Activated naive CD4-positive, alpha-beta T cell treated with anti-CD3 and anti-CD28 coated beads, Interleukin-2, amount 50 U/mL, for 16 hours (primary cell): ENCODE data around the gene CYYR1.

Source experiments
- DNase-seq: peaks from one replicate; pipeline ENCODE4 v3.0.0-alpha.2; 2020

CYYR1 gene

DNA sequence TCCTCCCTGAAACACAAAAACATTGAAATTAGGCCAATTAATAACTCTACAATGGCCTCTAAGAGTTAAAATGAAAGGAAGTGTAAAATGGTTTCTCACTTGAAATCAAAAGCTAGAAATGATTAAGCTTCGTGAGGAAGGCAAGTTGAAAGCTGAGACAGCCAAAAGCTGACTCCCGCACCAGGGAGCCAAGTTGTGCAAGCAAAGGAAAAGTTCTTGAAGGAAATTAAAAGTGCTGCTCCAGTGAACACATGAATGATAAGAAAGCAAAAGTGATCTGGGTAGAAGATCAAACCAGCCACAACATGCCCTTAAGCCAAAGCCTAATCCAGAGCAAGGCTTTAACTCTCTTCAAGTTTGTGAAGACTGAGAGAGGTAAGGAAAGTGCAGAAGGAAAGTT, 22.8 kb downstream of the CYYR1 start:
- DNase-seq = no peak

DNA sequence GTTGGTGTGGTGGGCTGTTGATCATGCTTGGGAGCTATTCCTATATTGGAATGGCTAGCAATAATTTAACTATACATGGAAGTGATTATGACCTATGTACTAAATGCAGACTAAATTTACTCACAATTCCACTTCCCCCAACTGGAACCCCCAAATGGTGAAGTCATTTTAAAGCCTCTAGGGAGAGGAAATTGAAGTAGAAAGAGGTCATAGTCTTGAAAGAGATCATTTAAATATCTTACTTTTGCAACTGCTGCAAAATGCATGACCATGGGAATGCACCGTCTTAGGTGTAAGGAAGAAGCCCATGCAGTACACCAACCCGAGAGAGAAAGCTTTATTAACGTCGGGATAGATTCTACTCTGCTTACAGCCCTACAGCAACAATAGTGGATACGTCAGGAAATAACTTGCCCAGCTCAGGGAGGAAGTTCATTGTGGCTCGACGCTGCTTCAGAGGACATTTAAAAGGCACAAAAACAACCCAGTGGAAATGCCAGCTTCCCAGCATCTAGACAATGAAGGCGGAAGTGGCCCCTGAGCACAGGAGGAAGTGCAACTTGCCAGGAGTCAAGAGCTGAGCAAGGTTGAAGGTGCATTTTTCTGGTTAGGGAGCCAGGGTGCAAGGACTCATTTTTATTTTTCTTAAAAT, 26.5 kb downstream of the CYYR1 start:
- DNase-seq = no peak

DNA sequence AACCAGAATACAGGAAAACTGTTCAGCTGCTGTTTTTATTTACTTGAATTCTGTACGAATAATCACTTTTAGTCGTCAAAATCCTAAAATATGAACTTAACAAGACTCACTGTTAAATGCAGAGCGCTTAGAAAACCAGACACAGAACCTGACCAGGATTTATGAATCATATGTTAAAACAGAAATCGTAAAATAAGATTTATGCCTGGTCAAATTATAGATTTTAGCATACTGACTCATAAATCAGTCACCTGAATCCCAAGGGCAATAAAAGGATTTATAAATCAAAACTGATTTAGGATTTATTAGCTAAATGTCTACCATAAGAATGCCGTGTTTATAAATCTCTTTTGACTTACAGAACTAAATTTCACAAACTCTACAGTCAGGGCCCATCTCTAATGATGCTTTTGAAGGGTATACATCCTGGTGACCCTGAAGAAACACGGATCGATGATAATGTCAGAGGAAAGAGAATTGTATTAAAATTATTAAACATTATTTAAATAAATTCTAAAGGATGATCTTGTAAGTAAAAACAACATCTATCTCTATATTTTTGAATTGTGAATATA, 28.8 kb downstream of the CYYR1 start:
- no peak for DNase-seq

- DNase-seq = no peak
These were observed 32.4 kb downstream of the CYYR1 start for GRCh38 chr21:26540651-26541050.

GRCh38 chr21:26539566-26539965, 33.5 kb downstream of the CYYR1 start:
- DNase-seq = no peak

GRCh38 chr21:26534517-26534916, 38.6 kb downstream of the CYYR1 start:
- no peak for DNase-seq

DNA sequence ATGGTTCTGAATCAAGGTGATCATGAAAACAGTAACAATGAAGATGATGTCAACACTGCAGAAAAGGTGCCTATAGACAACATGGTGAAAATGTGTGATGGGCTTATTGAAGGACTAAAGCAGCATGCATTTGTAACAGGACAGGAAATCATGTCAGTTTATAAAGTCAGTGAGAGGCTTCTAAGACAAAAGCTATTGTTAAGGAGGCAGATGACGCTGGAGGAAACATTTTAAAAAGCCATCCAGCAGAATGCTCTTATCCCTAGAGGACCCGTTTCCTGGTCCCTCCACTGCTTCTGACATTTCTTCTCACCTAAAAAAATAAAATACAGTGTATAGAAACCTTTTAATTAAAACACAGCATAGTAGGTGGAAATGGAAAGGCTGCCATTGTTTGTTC, 40.9 kb downstream of the CYYR1 start:
- DNase-seq = no peak

DNA sequence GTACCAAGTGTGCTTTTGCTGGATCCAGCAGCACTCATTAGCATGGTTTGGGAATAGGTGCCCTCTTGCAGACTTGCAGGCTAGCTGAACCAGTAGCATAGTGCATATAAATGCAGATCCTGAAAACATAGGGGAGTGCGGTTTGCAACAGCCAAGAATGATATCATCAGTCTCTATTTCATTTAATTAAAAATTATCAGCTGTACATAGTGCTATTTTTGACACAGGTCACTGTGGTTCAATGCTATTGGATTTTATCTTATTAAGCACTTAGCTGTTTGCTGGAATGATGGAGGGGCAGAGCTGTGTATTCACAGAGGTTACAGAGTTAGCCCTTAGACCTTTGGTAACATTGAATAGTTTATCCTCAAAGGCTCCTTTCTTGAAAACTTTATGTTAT, 43.6 kb downstream of the CYYR1 start:
- DNase-seq = no peak

DNA sequence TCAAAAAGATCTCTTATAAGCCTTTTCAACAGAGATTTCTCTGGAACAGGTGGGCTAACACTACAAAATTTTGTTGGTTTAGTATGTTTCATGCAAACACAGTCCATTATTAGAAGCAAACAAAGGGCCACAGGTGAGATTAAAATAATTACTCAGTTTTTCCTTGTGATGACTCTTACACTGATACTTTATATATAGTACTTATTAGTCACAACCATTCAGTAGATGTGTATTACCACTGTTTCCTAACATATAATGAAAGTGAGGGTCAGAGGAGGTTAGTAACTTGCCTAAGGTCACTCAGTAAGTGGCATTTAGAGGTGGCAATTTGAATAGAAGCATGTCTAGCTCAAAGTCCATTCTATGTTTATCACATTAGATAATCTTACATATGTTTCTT, 44.2 kb downstream of the CYYR1 start:
- no peak for DNase-seq

DNA sequence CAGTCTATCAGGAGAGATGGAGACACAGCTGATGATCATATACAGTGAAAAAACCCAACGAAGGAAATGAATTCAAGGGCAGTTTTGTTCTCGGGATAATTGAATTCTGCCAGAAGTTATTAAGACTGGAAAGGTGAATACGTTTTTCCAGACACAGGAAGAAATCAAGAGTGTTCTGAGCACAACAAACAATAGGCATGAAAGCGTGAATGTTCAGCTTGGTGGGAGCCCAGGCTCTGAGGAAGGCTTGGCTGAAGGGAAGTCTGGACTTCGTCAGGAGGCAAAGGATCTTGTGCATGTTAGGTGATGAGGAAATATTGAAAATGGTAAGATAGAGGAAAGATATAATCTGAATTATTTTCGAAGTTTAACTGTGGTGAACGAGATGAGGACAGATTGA, 50.4 kb downstream of the CYYR1 start:
- no peak for DNase-seq

GRCh38 chr21:26519142-26519541, 53.9 kb downstream of the CYYR1 start:
- no peak for DNase-seq

- DNase-seq = no peak
These were observed 57.8 kb downstream of the CYYR1 start for GRCh38 chr21:26515257-26515656.

DNA sequence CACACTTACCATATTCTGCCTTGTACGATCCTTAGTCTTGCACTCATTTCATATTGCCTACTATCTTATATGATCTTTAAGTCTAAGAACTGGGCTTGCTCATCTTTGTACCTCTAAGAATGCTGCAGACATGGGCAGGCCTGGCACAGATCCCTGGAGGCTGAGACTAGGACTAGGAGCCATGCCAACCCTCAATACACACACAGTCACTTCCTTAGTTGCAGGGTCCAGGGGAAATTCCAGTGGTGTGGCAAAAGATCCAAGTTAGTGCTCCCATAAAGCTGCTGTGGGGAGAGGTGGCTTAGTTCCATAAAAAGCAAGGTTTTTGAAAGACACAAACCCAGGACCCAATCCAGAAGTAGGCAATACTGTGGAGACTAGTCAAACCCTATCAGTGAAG, 59.9 kb downstream of the CYYR1 start:
- DNase-seq = no peak

DNA sequence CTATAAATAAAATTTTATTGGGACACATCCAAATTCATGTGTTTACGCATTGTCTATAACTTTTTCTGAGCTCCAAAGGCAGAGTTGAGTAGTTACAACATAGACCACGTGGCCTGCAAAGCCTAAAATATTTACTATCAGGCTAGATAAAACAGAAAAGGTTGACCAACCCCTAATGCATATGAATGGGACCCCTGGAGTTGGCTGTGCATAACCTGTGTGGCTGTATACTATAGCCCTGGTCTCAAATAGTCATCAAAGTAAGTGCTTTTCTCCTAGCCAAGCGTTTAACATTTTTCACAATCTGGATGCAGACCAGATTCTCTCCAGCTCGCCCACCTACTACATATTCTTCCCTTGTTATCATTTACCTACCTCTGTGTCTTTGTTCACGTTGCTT, 60.4 kb downstream of the CYYR1 start:
- DNase-seq = no peak

- no peak for DNase-seq
These were observed 64.2 kb downstream of the CYYR1 start for GRCh38 chr21:26508903-26509302.

- no peak for DNase-seq
These were observed 66.1 kb downstream of the CYYR1 start for GRCh38 chr21:26506956-26507355.

GRCh38 chr21:26505211-26505610, 67.9 kb downstream of the CYYR1 start:
- no peak for DNase-seq

DNA sequence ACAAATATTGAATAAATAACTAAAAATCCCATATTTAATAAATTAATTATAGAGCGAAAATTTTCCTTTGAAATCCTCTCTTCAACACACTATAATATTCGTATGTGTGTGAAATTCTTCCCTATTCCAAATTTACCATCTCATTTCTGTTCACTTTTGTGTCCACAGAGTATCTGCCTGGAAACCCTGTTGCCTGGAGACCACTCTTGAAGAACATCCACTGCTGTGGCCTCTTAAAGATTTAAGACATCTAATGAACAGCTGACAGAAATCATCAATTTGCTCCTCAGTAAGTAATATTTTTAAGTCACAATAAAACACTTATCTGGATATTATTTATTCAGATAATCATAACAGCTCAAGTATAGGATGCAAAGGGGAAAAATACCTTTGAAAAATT, 69.7 kb downstream of the CYYR1 start:
- DNase-seq = no peak

DNA sequence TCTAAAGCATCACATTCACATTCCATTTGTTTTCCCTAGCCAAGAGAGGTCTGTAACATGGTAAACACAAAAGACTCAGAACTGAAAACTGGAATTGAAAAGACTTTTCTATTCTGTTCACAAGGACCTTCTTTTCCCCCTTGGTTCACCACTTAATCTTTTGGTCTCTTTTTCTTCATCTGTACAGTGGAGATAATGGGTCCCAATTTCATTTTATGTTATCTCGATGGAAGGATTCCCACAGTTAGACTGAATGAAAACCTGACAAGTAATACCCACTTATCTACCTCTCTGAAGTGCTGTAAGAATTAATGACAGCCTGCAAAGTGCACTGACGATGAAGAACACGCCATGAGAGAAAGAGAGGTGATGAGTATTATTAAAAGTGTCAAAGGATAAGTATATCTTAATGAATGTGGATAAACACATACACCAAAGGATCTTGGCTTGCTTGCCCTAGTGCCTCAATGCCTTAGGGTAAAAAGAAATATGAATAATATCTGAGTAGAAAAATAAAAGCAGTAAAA, 71.5 kb downstream of the CYYR1 start:
- DNase-seq = no peak

GRCh38 chr21:26499495-26499894, 73.6 kb downstream of the CYYR1 start:
- DNase-seq = no peak

GRCh38 chr21:26495283-26495849, 77.7 kb downstream of the CYYR1 start:
- no peak for DNase-seq

GRCh38 chr21:26491663-26492062, 81.4 kb downstream of the CYYR1 start:
- DNase-seq = no peak

GRCh38 chr21:26490771-26491170, 82.3 kb downstream of the CYYR1 start:
- DNase-seq = no peak

DNA sequence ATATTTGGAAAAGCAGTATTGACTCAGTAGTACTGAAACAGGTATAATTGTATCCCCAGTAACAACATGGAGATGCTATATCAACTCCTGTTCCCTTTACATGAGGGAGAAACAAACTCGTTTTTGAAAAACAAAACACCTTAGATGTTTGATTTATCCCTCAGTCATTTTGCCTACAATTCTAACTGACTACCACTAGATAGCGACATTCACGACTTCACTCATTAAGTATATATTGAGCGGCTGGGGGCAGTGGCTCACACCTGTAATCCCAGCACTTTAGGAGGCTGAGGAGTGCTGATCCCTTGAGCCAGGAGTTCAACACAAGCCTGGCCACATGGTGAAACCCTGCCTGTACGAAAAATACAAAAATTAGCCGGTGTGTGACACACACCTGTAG, 83.3 kb downstream of the CYYR1 start:
- no peak for DNase-seq
